Natural killer cell (primary cell): ENCODE results near the gene FANCG. TPM values are rescaled to one million over a fixed set of nuclear protein-coding genes. Genes with fewer than 3 reads are reported as not detected.

Experiments used
- ATAC-seq, 3 donors: fragments of 150-1000 bp in 2 of 3; fragments of 200-7000 bp in 1 of 3; cut with Tn5 transposase; 1 replicate in 1 of 3; 2 replicates in 2 of 3; pipeline ENCODE4 v1.10.0; 2021; ENCODE audit warnings: mild to moderate bottlenecking in 2 of 3, moderate library complexity in 2 of 3
- DNase-seq, 2 donors: peaks; one replicate each; pipeline versions ENCODE4 v3.0.0 to v3.0.0-alpha.2; 2013 to 2021; ENCODE audit warnings: mixed read lengths in 1 of 2
- H3K27ac ChIP-seq: one replicate; pipeline ENCODE4 v1.5.1; 2013; ENCODE audit warnings: mild to moderate bottlenecking, low read length
- H3K27me3 ChIP-seq: one replicate; pipeline ENCODE4 v1.6.1; 2013; ENCODE audit warnings: low read length; ENCODE audit not compliant: control insufficient read depth, insufficient read depth
- H3K36me3 ChIP-seq: one replicate; pipeline ENCODE4 v1.6.1; 2013; ENCODE audit warnings: low read length; ENCODE audit not compliant: control insufficient read depth, insufficient read depth
- H3K4me1 ChIP-seq: one replicate; pipeline ENCODE4 v1.6.1; 2013; ENCODE audit warnings: low read length; ENCODE audit not compliant: control insufficient read depth, insufficient read depth
- H3K4me3 ChIP-seq: one replicate; pipeline ENCODE4 v1.5.1; 2013; ENCODE audit warnings: low read length
- H3K9me3 ChIP-seq: one replicate; pipeline ENCODE4 v1.6.1; 2013; ENCODE audit warnings: low read length; ENCODE audit not compliant: control insufficient read depth, insufficient read depth
- H3K27ac Mint-ChIP-seq, 2 donors: one replicate each; pipeline ENCODE4 v1.8.0; 2022; ENCODE audit warnings: mild to moderate bottlenecking in 2 of 2, mixed read lengths in 2 of 2, moderate library complexity in 1 of 2
- H3K27me3 Mint-ChIP-seq, 2 donors: one replicate each; pipeline ENCODE4 v1.8.0; 2022; ENCODE audit warnings: low read depth in 2 of 2, mixed read lengths in 2 of 2
- H3K36me3 Mint-ChIP-seq: one replicate; pipeline ENCODE4 v1.8.0; 2022; ENCODE audit warnings: mixed read lengths
- H3K4me1 Mint-ChIP-seq, 2 donors: one replicate each; pipeline ENCODE4 v1.8.0; 2022; ENCODE audit warnings: mixed read lengths in 2 of 2
- H3K4me3 Mint-ChIP-seq: one replicate; pipeline ENCODE4 v1.8.0; 2022; ENCODE audit warnings: mild to moderate bottlenecking, moderate library complexity, mixed read lengths
- H3K9me3 Mint-ChIP-seq, 2 donors: one replicate each; pipeline ENCODE4 v1.8.0; 2022; ENCODE audit warnings: mixed read lengths in 2 of 2
- WGBS: methylation state at CpG from one replicate; pipeline ENCODE4 v1.1.7; 2013; ENCODE audit warnings: missing lambda C conversion rate; ENCODE audit not compliant: insufficient coverage; 5-methylcytosine and 5-hydroxymethylcytosine counted together
- intact Hi-C: fragments of 100-400 bp; cut with micrococcal nuclease; formaldehyde crosslinking; loops from one replicate; pipeline ENCODE4 v1.14.2; 2022
- total RNA-seq, 4 donors: library from RNA; stranded (reverse); fragments of 120-200 nt in 1 of 4; gene quantifications; one replicate each; pipeline versions ENCODE4 v1.2.3 to v1.2.4, GENCODE V29; 2013 to 2022
- TF ChIP-seq, protein P1 (sequence below): fragments of 200-600 bp; IDR thresholded peaks from one replicate; pipeline ENCODE4 v1.8.0; 2022; ENCODE audit warnings: antibody characterized with exemption

The FANCG gene
- total RNA-seq, 3 donors from 2014 or later (not counting 1 experiment from before 2014, with no cell fraction given): 33.9 to 38.9 (median 35.7) TPM

DNA sequence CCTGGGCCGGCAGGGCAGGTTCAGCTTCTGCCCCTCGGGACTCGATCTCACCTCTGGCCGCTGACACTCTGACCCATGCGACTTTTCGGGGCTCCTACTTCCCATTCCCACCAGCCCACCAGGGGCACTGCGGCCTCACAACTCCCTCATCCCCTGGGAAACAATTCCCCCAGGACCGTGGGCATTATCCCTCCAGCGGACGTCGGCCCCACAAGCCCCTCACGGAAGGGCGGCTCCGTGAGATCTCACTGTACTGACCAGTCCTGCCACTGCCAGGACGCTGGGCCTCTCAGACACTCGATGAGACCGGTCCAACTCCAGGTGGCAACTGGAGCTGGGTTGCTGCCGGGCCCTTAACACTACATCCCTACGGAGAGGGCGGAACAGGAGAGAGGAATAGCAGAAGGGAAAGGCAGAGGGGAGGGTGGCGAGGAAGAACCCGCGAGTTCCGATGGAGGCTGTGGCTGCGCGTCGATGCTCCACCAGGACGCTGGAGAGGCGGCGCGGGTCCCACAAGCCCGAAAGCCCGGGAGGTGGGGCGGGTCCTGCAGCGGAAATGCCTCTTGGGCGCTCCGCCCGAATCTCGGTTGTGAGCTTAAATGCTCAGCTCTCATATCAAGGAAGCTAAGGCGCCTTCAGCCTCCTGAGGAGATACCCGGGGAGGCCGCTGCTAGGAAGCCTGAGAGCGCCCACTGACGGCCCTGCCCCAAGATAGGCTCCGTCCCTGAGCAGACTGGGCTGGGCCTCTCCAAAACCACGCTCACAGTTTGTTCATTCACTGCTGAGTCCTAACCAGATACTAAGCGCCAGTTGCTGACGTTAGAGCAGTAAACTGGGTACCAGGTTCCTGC, 43.7 kb downstream of the FANCG start:
- H3K27me3 Mint-ChIP-seq: no peaks in the 10 kb centered on the region
- H3K36me3 Mint-ChIP-seq: no peaks in the 10 kb centered on the region
- peak overlapping the region; percentile 58 for H3K4me3 Mint-ChIP-seq
- no peaks in the 10 kb centered on the region for H3K9me3 Mint-ChIP-seq
- no peaks in the 10 kb centered on the region for H3K36me3 ChIP-seq
- peak overlapping the region; percentile 3 for H3K4me3 ChIP-seq
- no peak overlapping the region for H3K27ac ChIP-seq
- intact Hi-C loops: no loop called here
- H3K4me1 ChIP-seq: peaks cover 10% of the 10 kb centered on the region
- peak overlapping the region in 1 of 2 donors; percentile 21 for H3K27ac Mint-ChIP-seq
- WGBS: 63% methylated on average over 48 of the region's 48 CpGs
- H3K27me3 ChIP-seq: no peaks in the 10 kb centered on the region
- peak in 1 of 2 donors; percentile 62 for DNase-seq
- H3K9me3 ChIP-seq: no peaks in the 10 kb centered on the region
- peaks cover 0 to 11% of the 10 kb centered on the region in 2 donors for H3K4me1 Mint-ChIP-seq
- ATAC-seq: peak; percentile 40 to 73 (median 73)
- TF ChIP-seq, protein P1, sequence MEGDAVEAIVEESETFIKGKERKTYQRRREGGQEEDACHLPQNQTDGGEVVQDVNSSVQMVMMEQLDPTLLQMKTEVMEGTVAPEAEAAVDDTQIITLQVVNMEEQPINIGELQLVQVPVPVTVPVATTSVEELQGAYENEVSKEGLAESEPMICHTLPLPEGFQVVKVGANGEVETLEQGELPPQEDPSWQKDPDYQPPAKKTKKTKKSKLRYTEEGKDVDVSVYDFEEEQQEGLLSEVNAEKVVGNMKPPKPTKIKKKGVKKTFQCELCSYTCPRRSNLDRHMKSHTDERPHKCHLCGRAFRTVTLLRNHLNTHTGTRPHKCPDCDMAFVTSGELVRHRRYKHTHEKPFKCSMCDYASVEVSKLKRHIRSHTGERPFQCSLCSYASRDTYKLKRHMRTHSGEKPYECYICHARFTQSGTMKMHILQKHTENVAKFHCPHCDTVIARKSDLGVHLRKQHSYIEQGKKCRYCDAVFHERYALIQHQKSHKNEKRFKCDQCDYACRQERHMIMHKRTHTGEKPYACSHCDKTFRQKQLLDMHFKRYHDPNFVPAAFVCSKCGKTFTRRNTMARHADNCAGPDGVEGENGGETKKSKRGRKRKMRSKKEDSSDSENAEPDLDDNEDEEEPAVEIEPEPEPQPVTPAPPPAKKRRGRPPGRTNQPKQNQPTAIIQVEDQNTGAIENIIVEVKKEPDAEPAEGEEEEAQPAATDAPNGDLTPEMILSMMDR: no peak

DNA sequence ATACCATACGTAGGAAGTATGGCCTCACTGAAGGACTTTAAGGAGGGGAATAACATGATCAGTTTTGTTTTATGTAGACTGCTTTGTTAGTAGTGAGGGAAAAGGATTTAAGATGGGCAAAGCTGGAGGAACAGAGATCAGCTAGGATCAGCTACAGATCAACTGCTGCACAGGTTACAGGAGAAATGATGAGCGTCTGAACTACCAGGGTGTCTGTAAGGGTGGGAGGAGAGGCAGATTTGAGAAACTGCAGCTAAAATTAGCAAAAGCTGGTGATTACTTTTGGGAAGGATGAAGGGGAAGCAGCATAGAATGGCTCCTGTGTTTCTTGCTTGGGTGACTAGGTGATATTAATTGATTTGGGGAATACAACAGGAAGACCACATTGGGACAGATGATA, 46.6 kb downstream of the FANCG start:
- peaks cover 10% of the 10 kb centered on the region for H3K4me1 ChIP-seq
- H3K4me3 ChIP-seq: no peak overlapping the region
- no peaks in the 10 kb centered on the region for H3K27me3 ChIP-seq
- TF ChIP-seq, protein P1: no peak
- H3K4me1 Mint-ChIP-seq: peaks cover 0 to 11% of the 10 kb centered on the region in 2 donors
- WGBS: 98% methylated on average over 2 of the region's 2 CpGs
- H3K9me3 Mint-ChIP-seq: no peaks in the 10 kb centered on the region
- intact Hi-C loops: no loop called here
- H3K36me3 ChIP-seq: no peaks in the 10 kb centered on the region
- no peaks in the 10 kb centered on the region for H3K9me3 ChIP-seq
- no peak overlapping the region for H3K4me3 Mint-ChIP-seq
- DNase-seq: no peak
- no peak overlapping the region for H3K27ac ChIP-seq
- H3K36me3 Mint-ChIP-seq: no peaks in the 10 kb centered on the region
- no peaks in the 10 kb centered on the region for H3K27me3 Mint-ChIP-seq
- no peak for ATAC-seq
- no peak overlapping the region for H3K27ac Mint-ChIP-seq

DNA sequence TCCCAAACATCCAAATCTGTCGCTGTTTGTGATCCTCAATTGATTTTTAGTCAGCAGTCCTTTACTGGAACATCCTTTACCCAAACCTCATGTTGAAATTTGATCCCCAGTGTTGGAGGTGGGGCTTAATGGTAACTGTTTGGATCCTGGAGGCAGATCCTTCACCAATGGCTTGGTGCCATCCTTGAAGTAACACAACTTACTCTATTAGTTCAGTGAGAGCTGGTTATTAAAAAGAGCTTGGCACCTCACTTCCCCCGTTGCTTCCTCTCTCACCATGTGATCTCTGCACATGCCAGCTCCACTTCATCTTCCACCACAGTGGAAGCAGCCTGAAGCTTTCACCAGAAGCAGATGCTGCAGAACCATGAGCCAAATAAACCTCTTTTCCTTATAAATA, 49.9 kb downstream of the FANCG start:
- ATAC-seq (no peak), DNase-seq (no peak)
- H3K27me3 Mint-ChIP-seq: no peaks in the 10 kb centered on the region
- Histone ChIP-seq H3K4me3 (no peak overlapping the region), H3K36me3 (no peaks in the 10 kb centered on the region), H3K9me3 (no peaks in the 10 kb centered on the region), H3K27ac (no peak overlapping the region), H3K27me3 (no peaks in the 10 kb centered on the region), H3K4me1 (no peaks in the 10 kb centered on the region)
- WGBS: 67% methylated on average over 1 of the region's 2 CpGs
- no peaks in the 10 kb centered on the region for H3K36me3 Mint-ChIP-seq
- TF ChIP-seq, protein P1: no peak
- no peak overlapping the region for H3K27ac Mint-ChIP-seq
- H3K4me1 Mint-ChIP-seq: no peaks in the 10 kb centered on the region
- no peaks in the 10 kb centered on the region for H3K9me3 Mint-ChIP-seq
- H3K4me3 Mint-ChIP-seq: no peak overlapping the region
- intact Hi-C loops: no loop called here
